Measurements from ENCODE around the gene GAL. TPM values are rescaled to one million over a fixed set of nuclear protein-coding genes. Genes with fewer than 3 reads are reported as not detected.

GAL gene
- total RNA-seq, 1 donor from 2014 or later = 1.1 TPM

GRCh38 chr11:68652683-68653156, 31.6 kb upstream of the GAL start:
- Mint-ChIP-seq H3K9me3 (no peaks in the 10 kb centered on the region), H3K4me1 (peaks cover 10% of the 10 kb centered on the region), H3K27ac (ENCODE audit: unreplicated experiment) (peak overlapping the region; percentile 67), H3K27me3 (ENCODE audit: low read depth) (no peaks in the 10 kb centered on the region), H3K36me3 (ENCODE audit: low read depth) (no peaks in the 10 kb centered on the region), H3K4me3 (no peak overlapping the region)
- no peak for TF ChIP-seq CTCF (conservative IDR thresholded peaks at IDR 0.05)
- no peak for DNase-seq (ENCODE audit: low read depth, low spot score)

GRCh38 chr11:68653486-68654430, 30.6 kb upstream of the GAL start:
- no peak for TF ChIP-seq CTCF (conservative IDR thresholded peaks at IDR 0.05)
- Mint-ChIP-seq H3K9me3 (no peaks in the 10 kb centered on the region), H3K36me3 (ENCODE audit: low read depth) (no peaks in the 10 kb centered on the region), H3K27ac (ENCODE audit: unreplicated experiment) (no peak overlapping the region), H3K4me1 (peaks cover 10% of the 10 kb centered on the region), H3K4me3 (no peak overlapping the region), H3K27me3 (ENCODE audit: low read depth) (no peaks in the 10 kb centered on the region)
- DNase-seq (ENCODE audit: low read depth, low spot score) = no peak

GRCh38 chr11:68654978-68655377, 29.4 kb upstream of the GAL start:
- no peak overlapping the region for H3K4me3 Mint-ChIP-seq

GRCh38 chr11:68655406-68655805, 28.9 kb upstream of the GAL start:
- Mint-ChIP-seq H3K27me3 (ENCODE audit: low read depth) (no peaks in the 10 kb centered on the region), H3K4me1 (peaks cover 10% of the 10 kb centered on the region), H3K4me3 (no peak overlapping the region), H3K27ac (ENCODE audit: unreplicated experiment) (peak overlapping the region; percentile 72), H3K36me3 (ENCODE audit: low read depth) (no peaks in the 10 kb centered on the region), H3K9me3 (no peaks in the 10 kb centered on the region)
- TF ChIP-seq CTCF (conservative IDR thresholded peaks at IDR 0.05) = no peak
- DNase-seq (ENCODE audit: low read depth, low spot score) = no peak

More at GRCh38 chr11:68654978-68655377, 29.4 kb upstream of the GAL start:
- Mint-ChIP-seq H3K27me3 (ENCODE audit: low read depth) (no peaks in the 10 kb centered on the region), H3K9me3 (no peaks in the 10 kb centered on the region), H3K36me3 (ENCODE audit: low read depth) (no peaks in the 10 kb centered on the region), H3K4me1 (peaks cover 10% of the 10 kb centered on the region), H3K27ac (ENCODE audit: unreplicated experiment) (no peak overlapping the region)
- no peak for TF ChIP-seq CTCF (conservative IDR thresholded peaks at IDR 0.05)
- DNase-seq (ENCODE audit: low read depth, low spot score) = no peak

GRCh38 chr11:68655806-68656205, 28.5 kb upstream of the GAL start:
- H3K27ac Mint-ChIP-seq (ENCODE audit: unreplicated experiment) = no peak overlapping the region
- no peak overlapping the region for H3K4me3 Mint-ChIP-seq
- DNase-seq (ENCODE audit: low read depth, low spot score) = no peak
- H3K36me3 Mint-ChIP-seq (ENCODE audit: low read depth) = no peaks in the 10 kb centered on the region
- no peaks in the 10 kb centered on the region for H3K9me3 Mint-ChIP-seq
- H3K27me3 Mint-ChIP-seq (ENCODE audit: low read depth) = no peaks in the 10 kb centered on the region
- TF ChIP-seq CTCF (conservative IDR thresholded peaks at IDR 0.05) = no peak
- H3K4me1 Mint-ChIP-seq = peaks cover 10% of the 10 kb centered on the region
